Measurements from ENCODE around the gene ARHGEF16. TPM values are rescaled to one million over a fixed set of nuclear protein-coding genes. Genes with fewer than 3 reads are reported as not detected.

The ARHGEF16 gene
- total RNA-seq, 1 donor from 2014 or later = 33.0 TPM

DNA sequence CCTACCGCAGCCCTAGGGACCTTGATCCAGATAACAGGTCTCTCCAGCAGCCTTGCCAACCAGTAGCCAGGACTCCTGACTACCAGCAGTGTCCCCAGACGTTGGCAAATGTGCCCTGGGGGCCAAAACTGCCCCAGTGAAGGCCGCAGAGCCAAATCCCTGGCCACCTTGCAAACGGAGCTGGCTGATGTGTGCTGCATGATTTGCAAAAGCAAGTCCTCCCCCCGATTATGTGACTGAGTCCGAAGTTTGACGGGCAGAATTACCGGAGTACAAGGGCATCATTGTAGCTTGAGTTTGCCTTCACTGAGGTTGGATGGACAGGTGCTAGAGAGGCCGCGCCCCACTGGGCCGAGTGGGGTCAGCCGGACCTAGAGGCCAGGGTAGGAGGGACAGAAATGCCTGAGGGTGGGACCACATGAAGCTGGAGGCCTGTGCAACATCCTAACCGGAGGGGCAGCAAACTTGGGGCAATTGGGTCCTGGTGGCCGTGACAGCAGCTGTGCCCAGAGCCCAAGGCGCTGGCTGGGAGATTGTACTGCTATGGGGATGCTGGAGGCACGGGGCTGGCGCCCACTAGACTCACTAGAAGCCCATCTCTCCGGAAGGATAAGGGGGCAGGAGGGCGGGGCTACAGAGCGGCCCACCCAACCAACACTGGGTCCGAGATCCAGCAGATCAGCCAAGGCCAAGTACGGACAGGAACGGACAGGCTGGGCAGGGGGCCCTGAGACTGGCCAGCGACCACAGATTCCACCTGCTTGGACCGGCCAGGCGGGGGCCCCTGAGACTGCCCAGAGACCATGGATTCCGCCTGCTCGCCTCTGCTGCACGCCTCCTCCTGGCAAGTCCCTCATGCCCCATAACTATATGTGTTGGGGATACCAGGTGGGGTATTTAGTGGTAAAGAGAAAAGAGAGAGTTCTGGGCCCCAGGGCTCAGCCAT lies 2.8 kb downstream of the ARHGEF16 start:
- Histone ChIP-seq H3K36me3 (ENCODE audit: control insufficient read depth, insufficient read depth, low read length) (no peaks in the 10 kb centered on the region), H3K27me3 (ENCODE audit: control insufficient read depth, insufficient read depth, low read length) (peaks cover under 1% of the 10 kb centered on the region), H3K4me3 (ENCODE audit: low read depth, low read length) (no peak overlapping the region)
- no peak for DNase-seq (ENCODE audit: low read depth)
- TF ChIP-seq, protein P1, sequence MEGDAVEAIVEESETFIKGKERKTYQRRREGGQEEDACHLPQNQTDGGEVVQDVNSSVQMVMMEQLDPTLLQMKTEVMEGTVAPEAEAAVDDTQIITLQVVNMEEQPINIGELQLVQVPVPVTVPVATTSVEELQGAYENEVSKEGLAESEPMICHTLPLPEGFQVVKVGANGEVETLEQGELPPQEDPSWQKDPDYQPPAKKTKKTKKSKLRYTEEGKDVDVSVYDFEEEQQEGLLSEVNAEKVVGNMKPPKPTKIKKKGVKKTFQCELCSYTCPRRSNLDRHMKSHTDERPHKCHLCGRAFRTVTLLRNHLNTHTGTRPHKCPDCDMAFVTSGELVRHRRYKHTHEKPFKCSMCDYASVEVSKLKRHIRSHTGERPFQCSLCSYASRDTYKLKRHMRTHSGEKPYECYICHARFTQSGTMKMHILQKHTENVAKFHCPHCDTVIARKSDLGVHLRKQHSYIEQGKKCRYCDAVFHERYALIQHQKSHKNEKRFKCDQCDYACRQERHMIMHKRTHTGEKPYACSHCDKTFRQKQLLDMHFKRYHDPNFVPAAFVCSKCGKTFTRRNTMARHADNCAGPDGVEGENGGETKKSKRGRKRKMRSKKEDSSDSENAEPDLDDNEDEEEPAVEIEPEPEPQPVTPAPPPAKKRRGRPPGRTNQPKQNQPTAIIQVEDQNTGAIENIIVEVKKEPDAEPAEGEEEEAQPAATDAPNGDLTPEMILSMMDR (IDR thresholded peaks at IDR 0.05; ENCODE audit: insufficient read depth, low read length, poor library complexity, severe bottlenecking) = no peak

DNA sequence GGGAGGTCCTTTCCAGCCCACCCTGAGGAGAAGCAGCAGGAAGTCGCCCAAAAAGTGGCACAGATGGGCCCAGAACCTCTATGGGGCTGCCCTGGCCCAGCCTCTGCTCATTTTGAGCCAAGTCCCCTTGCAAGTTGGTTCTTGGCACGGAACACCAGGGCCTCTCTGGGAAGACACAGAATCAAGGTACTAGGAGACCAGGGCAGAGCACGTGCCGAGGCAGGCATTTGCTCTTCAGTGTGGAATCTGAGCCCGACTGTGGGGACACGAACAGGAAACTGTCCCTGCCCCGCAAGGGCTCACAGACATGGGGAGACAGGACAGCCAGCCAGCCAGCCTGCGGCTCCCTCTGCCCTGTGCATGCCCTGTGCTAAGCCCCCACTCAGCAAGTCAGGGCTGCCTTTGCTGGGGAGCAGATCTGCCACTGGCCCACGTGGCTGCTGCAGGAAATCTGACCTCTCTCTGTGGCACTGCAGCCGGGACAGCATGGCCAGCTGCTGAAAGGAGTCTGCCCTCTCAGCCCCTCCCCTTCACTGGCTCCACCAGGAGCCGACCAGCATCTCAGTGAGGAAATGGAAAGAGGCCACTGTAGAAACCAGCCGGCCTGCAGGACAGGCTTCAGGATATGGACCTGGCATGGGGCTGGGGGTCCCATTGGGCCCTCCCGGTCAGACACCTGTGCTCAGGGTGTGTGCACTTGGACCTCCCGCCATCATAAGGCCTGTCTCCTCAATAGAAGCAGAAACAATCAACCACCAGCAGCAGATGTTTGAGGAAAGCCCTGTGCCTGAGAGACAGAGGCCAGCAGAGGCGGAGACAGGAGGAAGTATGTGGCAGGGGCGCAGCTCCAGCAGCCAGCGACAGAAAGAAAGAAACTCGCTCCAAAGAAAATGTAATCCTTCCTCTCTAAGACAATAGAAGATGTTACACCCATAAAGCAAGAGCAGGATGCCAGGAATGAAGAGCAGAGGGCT lies 3.7 kb downstream of the ARHGEF16 start:
- DNase-seq (ENCODE audit: low read depth) = no peak
- Histone ChIP-seq H3K4me3 (ENCODE audit: low read depth, low read length) (no peak overlapping the region), H3K36me3 (ENCODE audit: control insufficient read depth, insufficient read depth, low read length) (no peaks in the 10 kb centered on the region), H3K27me3 (ENCODE audit: control insufficient read depth, insufficient read depth, low read length) (no peaks in the 10 kb centered on the region)
- TF ChIP-seq, protein P1 (IDR thresholded peaks at IDR 0.05; ENCODE audit: insufficient read depth, low read length, poor library complexity, severe bottlenecking) = no peak

DNA sequence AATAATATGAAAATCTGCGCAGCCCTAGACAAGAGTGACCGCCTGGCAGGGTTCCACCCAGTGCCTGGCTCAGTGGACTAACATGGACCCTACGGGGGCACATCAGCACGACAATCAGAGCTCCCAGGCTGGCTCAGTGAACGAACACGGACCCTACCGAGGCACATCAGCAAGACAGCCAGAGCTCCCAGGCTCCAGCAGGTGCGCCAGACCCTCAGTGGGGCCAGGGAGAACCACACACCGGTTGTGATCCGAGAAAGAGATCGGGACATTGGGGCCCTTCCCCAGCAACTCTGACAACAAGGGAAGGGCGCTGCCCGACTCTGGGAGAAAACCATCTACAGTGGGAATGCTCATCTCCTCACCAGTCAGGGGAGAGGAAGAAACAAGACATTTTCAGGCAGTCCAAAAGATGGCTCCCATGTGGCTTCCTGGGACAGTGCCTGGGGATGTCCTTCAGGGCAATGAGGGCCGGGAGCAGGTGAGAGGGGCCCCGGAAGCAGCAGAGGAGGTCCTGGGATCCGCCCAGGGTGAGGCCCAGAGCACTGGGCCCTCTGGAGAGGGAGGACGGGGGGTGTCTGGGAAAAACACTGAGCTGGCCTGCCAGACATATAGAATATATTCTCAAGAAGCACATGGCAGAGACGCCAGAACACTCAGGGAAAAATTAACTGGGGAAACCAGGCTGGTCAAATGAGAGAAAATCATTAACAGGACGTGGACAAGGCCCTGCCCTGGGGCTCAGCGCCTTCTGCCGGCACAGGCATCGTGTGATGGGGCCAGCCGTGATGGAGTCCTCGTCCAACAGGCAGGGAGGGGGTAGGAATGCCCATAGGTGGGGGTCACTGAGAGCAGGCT lies 4.8 kb downstream of the ARHGEF16 start:
- Histone ChIP-seq H3K4me3 (ENCODE audit: low read depth, low read length) (no peak overlapping the region), H3K36me3 (ENCODE audit: control insufficient read depth, insufficient read depth, low read length) (no peaks in the 10 kb centered on the region), H3K27me3 (ENCODE audit: control insufficient read depth, insufficient read depth, low read length) (no peaks in the 10 kb centered on the region)
- TF ChIP-seq, protein P1 (IDR thresholded peaks at IDR 0.05; ENCODE audit: insufficient read depth, low read length, poor library complexity, severe bottlenecking) = no peak
- no peak for DNase-seq (ENCODE audit: low read depth)

DNA sequence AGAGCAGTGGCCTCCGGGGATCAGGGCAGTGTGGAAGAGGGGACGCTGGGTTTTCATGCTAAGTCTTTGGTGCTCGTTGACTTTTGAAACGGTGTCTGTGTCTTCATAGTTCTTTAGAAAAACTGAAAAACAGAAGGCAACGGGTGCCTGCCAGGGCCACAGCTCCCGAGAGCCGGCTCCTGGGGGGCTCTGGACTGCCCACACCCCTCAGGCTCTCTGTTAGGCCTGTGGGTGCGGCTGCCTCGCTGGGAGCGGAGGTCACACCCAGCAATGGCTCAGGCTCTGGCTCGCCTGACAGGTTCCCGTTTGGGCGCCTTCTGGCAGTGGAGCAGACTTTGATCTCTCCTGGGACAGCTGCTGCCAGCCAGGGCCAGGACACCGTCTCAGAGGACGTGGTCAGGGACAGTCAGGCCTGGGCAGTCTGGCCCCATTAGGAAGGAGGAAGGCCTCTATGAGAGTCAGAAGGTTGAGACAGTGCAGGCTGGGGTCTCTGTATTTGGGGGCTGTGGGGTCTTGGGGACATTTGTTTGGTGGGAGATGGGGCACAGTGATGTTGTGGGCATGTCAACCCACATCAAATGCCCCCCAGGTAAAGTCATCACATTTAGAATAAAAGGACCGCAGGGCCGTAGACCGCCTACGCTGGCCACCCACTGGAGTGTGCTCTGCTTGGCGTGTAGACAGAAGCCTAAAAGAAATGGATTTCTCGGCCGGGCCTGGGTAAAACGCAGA lies 5.6 kb downstream of the ARHGEF16 start:
- Histone ChIP-seq H3K36me3 (ENCODE audit: control insufficient read depth, insufficient read depth, low read length) (no peaks in the 10 kb centered on the region), H3K27me3 (ENCODE audit: control insufficient read depth, insufficient read depth, low read length) (no peaks in the 10 kb centered on the region), H3K4me3 (ENCODE audit: low read depth, low read length) (no peak overlapping the region)
- TF ChIP-seq, protein P1 (IDR thresholded peaks at IDR 0.05; ENCODE audit: insufficient read depth, low read length, poor library complexity, severe bottlenecking) = no peak
- no peak for DNase-seq (ENCODE audit: low read depth)

DNA sequence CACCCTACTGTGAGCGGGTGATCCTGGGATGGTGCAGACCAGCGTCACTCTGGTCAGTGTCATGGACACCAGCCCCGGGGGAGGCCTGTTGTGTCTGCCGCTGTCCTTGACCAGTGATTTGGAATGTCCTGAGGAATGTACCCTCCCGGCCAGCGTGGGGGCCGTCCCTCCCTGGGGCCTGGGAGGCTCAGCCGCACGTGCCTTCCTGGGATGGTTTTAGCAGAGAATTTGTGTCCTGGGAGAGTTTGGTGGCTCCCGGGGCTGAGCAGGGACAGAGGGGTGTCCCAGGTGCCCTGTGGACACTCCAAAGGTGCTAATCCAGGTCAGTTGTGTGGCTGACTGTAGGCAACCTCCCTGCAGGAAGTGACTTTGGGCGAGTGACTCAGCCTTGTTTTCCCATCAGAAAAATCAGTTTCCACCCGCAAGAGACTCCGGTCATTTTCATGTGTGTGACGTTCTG lies 6.2 kb downstream of the ARHGEF16 start:
- no peaks in the 10 kb centered on the region for H3K27me3 ChIP-seq (ENCODE audit: control insufficient read depth, insufficient read depth, low read length)
- no peak for DNase-seq (ENCODE audit: low read depth)
- TF ChIP-seq, protein P1 (IDR thresholded peaks at IDR 0.05; ENCODE audit: insufficient read depth, low read length, poor library complexity, severe bottlenecking) = no peak
- H3K36me3 ChIP-seq (ENCODE audit: control insufficient read depth, insufficient read depth, low read length) = no peaks in the 10 kb centered on the region
- H3K4me3 ChIP-seq (ENCODE audit: low read depth, low read length) = no peak overlapping the region
